Adrenal gland (tissue), 12 donors: Measurements from ENCODE around the gene ABHD6. TPM values are rescaled to one million over a fixed set of nuclear protein-coding genes. Genes with fewer than 3 reads are reported as not detected.

Experiments used
- DNase-seq, 7 donors: peaks; one replicate each; pipeline ENCODE4 v3.0.0-alpha.2; 2019 to 2020
- H3K27ac ChIP-seq, 5 donors: fragments of 200-600 bp; sonication (generic) in 4 of 5; 1 replicate in 3 of 5; 2 replicates in 2 of 5; pipeline versions ENCODE4 v1.5.1 to v1.8.0; 2016 to 2020; ENCODE audit warnings: mild to moderate bottlenecking in 1 of 5
- H3K27me3 ChIP-seq: fragments of 200-600 bp; 2 replicates; pipeline ENCODE4 v1.8.0; 2021
- H3K36me3 ChIP-seq, 2 donors: fragments of 200-600 bp; replicated peaks in 1 of 2; 1 replicate in 1 of 2; 2 replicates in 1 of 2; pipeline versions ENCODE4 v1.5.1 to v1.8.0; 2018 to 2022
- H3K4me1 ChIP-seq, 2 donors: fragments of 200-600 bp; replicated peaks in 1 of 2; 1 replicate in 1 of 2; 2 replicates in 1 of 2; pipeline versions ENCODE4 v1.5.1 to v1.8.0; 2018 to 2021
- H3K4me3 ChIP-seq, 4 donors: fragments of 200-600 bp; sonication (generic) in 3 of 4; one replicate each; pipeline ENCODE4 v1.5.1; 2016 to 2018
- H3K9me3 ChIP-seq, 3 donors: fragments of 200-600 bp; sonication (generic) in 1 of 3; replicated peaks in 1 of 3; 1 replicate in 2 of 3; 2 replicates in 1 of 3; pipeline versions ENCODE4 v1.5.1 to v1.8.0; 2016 to 2021
- CTCF ChIP-seq, 6 experiments: fragments of 450-650 bp in 4 of 6; fragments of 200-600 bp in 2 of 6; sonication (generic) in 1 of 6; IDR thresholded peaks; 1 replicate in 5 of 6; 2 replicates in 1 of 6; pipeline versions ENCODE4 v1.5.1 to v1.8.0; 2016 to 2021; ENCODE audit warnings: antibody characterized with exemption in 6 of 6, mild to moderate bottlenecking in 2 of 6, moderate library complexity in 1 of 6
- POLR2A ChIP-seq, 2 donors: fragments of 450-650 bp; IDR thresholded peaks; one replicate each; pipeline ENCODE4 v1.6.1; 2017; ENCODE audit warnings: antibody characterized with exemption in 2 of 2, mild to moderate bottlenecking in 2 of 2, moderate library complexity in 1 of 2
- WGBS, 4 donors: extraction: QIAGEN DNeasy Blood & Tissue Kit in 2 of 4; methylation state at CpG; one replicate each; pipeline versions ENCODE4 v1.1.5 to v1.1.7; 2013 to 2017; 5-methylcytosine and 5-hydroxymethylcytosine counted together
- intact Hi-C, 2 donors: fragments of 100-400 bp; cut with DNase I; formaldehyde crosslinking; loops; one replicate each; pipeline versions ENCODE4 v1.14.1 to v1.15.0; 2022 to 2023
- polyA plus RNA-seq, 3 donors: library from polyadenylated mRNA; stranded (reverse); fragments of 200-250 nt in 2 of 3; fragments of 350-450 nt in 1 of 3; fragmentation: Illumina TruSeq in 1 of 3; extraction: RNeasy Lipid Tissue Mini Kit (QIAGEN cat#74804) in 1 of 3; gene quantifications; one replicate each; pipeline ENCODE4 v1.2.3, GENCODE V29; 2013 to 2014
- total RNA-seq, 9 donors: library from RNA; depleted of rRNA in 4 of 9; stranded (reverse); fragments of >200 nt in 4 of 9; fragments of 120-200 nt in 1 of 9; fragmentation: NEBNext Ultra II Directional in 1 of 9; extraction: Animal tissue kit (Norgen Biotek cat#: 25700) in 1 of 9; gene quantifications; one replicate each; pipeline versions ENCODE4 v1.1.0 to v1.2.4, GENCODE V29; 2013 to 2023
- donor health status: healthy with polysubstance abuse.
- donor health status: Bipolar disorder and iron deficiency.
- donor health status: DM: yes; HTN: yes; CAD: no.
- donor health status: DM: no; HTN: no; CAD: no.
- donor health status: DM: no; HTN: no; CAD: no.
- donor health status: DM: yes; HTN: yes; CAD: no.

ABHD6 gene
- total and polyA plus RNA-seq, 12 donors, result 10.2 to 57.3 (median 27.7) TPM

- Histone ChIP-seq H3K4me3 (no peak overlapping the region), H3K4me1 (no peaks in the 10 kb centered on the region), H3K27ac (no peak overlapping the region), H3K27me3 (no peaks in the 10 kb centered on the region), H3K36me3 (no peaks in the 10 kb centered on the region), H3K9me3 (no peaks in the 10 kb centered on the region)
- no peak for DNase-seq
- intact Hi-C loops, result no loop called here
- 82 to 96% (median 89%) methylated on average over 4 of the region's 4 CpGs for whole genome bisulfite sequencing, 4 donors
- TF ChIP-seq POLR2A (IDR thresholded peaks at IDR 0.05), result no peak
- no peak for TF ChIP-seq CTCF (IDR thresholded peaks at IDR 0.05)
Observed at GRCh38 chr3:58203541-58203940, 34.1 kb upstream of the ABHD6 start.

DNA sequence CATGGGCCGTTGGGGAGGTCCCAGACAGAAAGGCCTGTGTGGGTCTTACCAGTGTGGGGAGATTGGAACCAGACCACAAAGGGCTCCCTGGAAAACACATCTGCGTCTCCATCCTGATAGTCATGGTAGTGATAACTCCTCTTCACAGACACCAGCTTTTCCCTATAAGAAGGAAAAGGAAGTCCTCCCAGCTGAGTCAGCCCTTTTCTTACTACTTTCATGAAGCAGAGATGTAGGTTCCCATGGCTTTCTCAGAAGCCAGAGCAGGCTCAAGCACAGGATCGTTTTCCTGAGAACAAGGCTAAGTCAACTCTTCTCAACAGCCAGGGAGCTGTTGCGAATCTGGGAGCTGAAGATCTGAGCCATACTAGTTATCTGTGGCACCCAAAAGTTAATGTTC, 32.9 kb upstream of the ABHD6 start:
- intact Hi-C loops, result no loop called here
- Histone ChIP-seq H3K4me3 (no peak overlapping the region), H3K4me1 (no peaks in the 10 kb centered on the region), H3K36me3 (no peaks in the 10 kb centered on the region), H3K9me3 (no peaks in the 10 kb centered on the region), H3K27me3 (no peaks in the 10 kb centered on the region), H3K27ac (no peak overlapping the region)
- TF ChIP-seq POLR2A (IDR thresholded peaks at IDR 0.05), result no peak
- TF ChIP-seq CTCF (IDR thresholded peaks at IDR 0.05), result no peak
- WGBS, 4 donors, result 76 to 91% (median 85%) methylated on average over 3 to 4 of the region's 4 CpGs
- DNase-seq, result peak in 1 of 7 donors; percentile 19

DNA sequence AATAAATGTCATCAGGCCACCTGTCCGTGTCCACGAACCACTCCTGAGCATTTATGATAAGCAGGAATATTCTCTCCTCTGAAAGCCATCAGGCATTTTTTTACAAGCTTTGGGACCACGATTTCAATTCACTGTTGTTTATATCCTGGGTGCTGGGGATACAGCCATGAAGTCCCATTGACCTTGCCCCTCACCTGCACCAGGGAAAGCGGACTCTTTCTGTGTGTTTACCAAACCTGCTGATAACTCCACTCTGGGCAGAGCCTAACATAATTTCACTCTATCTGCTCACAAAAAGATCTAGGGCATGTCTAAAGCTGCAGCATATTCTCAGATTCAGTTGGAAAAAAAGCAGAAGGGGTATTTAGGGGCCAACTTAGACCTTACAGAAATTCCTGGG, 31.6 kb upstream of the ABHD6 start:
- Histone ChIP-seq H3K4me1 (no peaks in the 10 kb centered on the region), H3K27ac (peak overlapping the region in 1 of 5 donors; percentile 31), H3K36me3 (no peaks in the 10 kb centered on the region), H3K27me3 (no peaks in the 10 kb centered on the region), H3K9me3 (no peaks in the 10 kb centered on the region), H3K4me3 (no peak overlapping the region)
- TF ChIP-seq POLR2A (IDR thresholded peaks at IDR 0.05) (no peak), CTCF (IDR thresholded peaks at IDR 0.05) (no peak)
- WGBS, 4 donors, result 81 to 89% (median 84%) methylated on average over 4 of the region's 4 CpGs
- no peak for DNase-seq
- intact Hi-C loops, result no loop called here

GRCh38 chr3:58206406-58207011, 31.1 kb upstream of the ABHD6 start:
- no peak for TF ChIP-seq CTCF (IDR thresholded peaks at IDR 0.05)
- TF ChIP-seq POLR2A (IDR thresholded peaks at IDR 0.05), result no peak
- 58 to 89% (median 74%) methylated on average over 3 to 5 of the region's 5 CpGs for WGBS, 4 donors
- peak in 2 of 7 donors; percentile 14 to 36 for DNase-seq
- no peaks in the 10 kb centered on the region for H3K9me3 ChIP-seq
- peak overlapping the region in 1 of 5 donors; percentile 31 for H3K27ac ChIP-seq
- H3K36me3 ChIP-seq, result no peaks in the 10 kb centered on the region
- H3K4me3 ChIP-seq, result no peak overlapping the region
- no peaks in the 10 kb centered on the region for H3K27me3 ChIP-seq
- no peaks in the 10 kb centered on the region for H3K4me1 ChIP-seq
- intact Hi-C loops, result no loop called here
